ENCODE data around the gene EMC8. TPM values are rescaled to one million over a fixed set of nuclear protein-coding genes. Genes with fewer than 3 reads are reported as not detected.

The EMC8 gene
- 10 to 100 TPM; 18.1 to 30.8 (median 30.7) TPM for total RNA-seq

- peaks cover 0 to 3% of the 10 kb centered on the region in 2 donors for H3K4me1 ChIP-seq
- no peaks in the 10 kb centered on the region for H3K27me3 ChIP-seq
- no peaks in the 10 kb centered on the region for H3K36me3 ChIP-seq
- intact Hi-C loops (cut with DNase I; ENCODE audit: low total_unique reads) = no loop called here
- DNase-seq (ENCODE audit: low spot score in 2 of 2) = peak; percentile 86 to 94
- H3K27ac ChIP-seq = peak within 1 kb of the TSS; percentile 83 to 85
- TF ChIP-seq POLR2A (IDR thresholded peaks at IDR 0.05) (peak; percentile 44), CTCF (IDR thresholded peaks at IDR 0.05) (no peak), POLR2AphosphoS5 (IDR thresholded peaks at IDR 0.05) (peak; percentile 66 to 92 (median 80))
- peak within 1 kb of the TSS; percentile 96 to 100 (median 99) for H3K4me3 ChIP-seq
- no peaks in the 10 kb centered on the region for H3K9me3 ChIP-seq
Measured at GRCh38 chr16:85799497-85800320, at the start of gene EMC8, which contains the start of gene COX4I1. Gene EMC8, minus strand, starts transcription at chr16:85799544. Its CDS starts 249 bp downstream, at chr16:85799295. Gene COX4I1, plus strand, starts transcription at chr16:85799695. Its CDS starts 1,511 bp downstream, at chr16:85801206.

GRCh38 chr16:85848986-85849385, 49.6 kb upstream of the EMC8 start:
- TF ChIP-seq POLR2A (IDR thresholded peaks at IDR 0.05) (no peak), POLR2AphosphoS5 (IDR thresholded peaks at IDR 0.05) (no peak), CTCF (IDR thresholded peaks at IDR 0.05) (no peak)
- no peak overlapping the region for H3K4me3 ChIP-seq
- DNase-seq (ENCODE audit: low spot score in 2 of 2) = no peak
- no peaks in the 10 kb centered on the region for H3K36me3 ChIP-seq
- H3K9me3 ChIP-seq = no peaks in the 10 kb centered on the region
- no peak overlapping the region for H3K27ac ChIP-seq
- intact Hi-C loops (cut with DNase I; ENCODE audit: low total_unique reads) = no loop called here
- peaks cover 0 to 34% of the 10 kb centered on the region in 2 donors for H3K27me3 ChIP-seq
- H3K4me1 ChIP-seq = no peaks in the 10 kb centered on the region

- peaks cover 0 to 42% of the 10 kb centered on the region in 2 donors for H3K27me3 ChIP-seq
- no peaks in the 10 kb centered on the region for H3K36me3 ChIP-seq
- H3K4me1 ChIP-seq = no peaks in the 10 kb centered on the region
- H3K9me3 ChIP-seq = peaks cover 0 to 1% of the 10 kb centered on the region in 2 donors
- DNase-seq (ENCODE audit: low spot score in 2 of 2) = no peak
- intact Hi-C loops (cut with DNase I; ENCODE audit: low total_unique reads) = no loop called here
- no peak overlapping the region for H3K4me3 ChIP-seq
- no peak overlapping the region for H3K27ac ChIP-seq
- no peak for TF ChIP-seq CTCF (IDR thresholded peaks at IDR 0.05)
- TF ChIP-seq POLR2A (IDR thresholded peaks at IDR 0.05) = no peak
- TF ChIP-seq POLR2AphosphoS5 (IDR thresholded peaks at IDR 0.05) = no peak
Measured at GRCh38 chr16:85847681-85848601, 48.6 kb upstream of the EMC8 start.

GRCh38 chr16:85847036-85847435, 47.7 kb upstream of the EMC8 start:
- TF ChIP-seq POLR2AphosphoS5 (IDR thresholded peaks at IDR 0.05) (no peak), POLR2A (IDR thresholded peaks at IDR 0.05) (no peak), CTCF (IDR thresholded peaks at IDR 0.05) (no peak)
- intact Hi-C loops (cut with DNase I; ENCODE audit: low total_unique reads) = no loop called here
- no peak overlapping the region for H3K27ac ChIP-seq
- H3K4me1 ChIP-seq = no peaks in the 10 kb centered on the region
- H3K9me3 ChIP-seq = peaks cover 0 to 6% of the 10 kb centered on the region in 2 donors
- H3K27me3 ChIP-seq = peaks cover 0 to 45% of the 10 kb centered on the region in 2 donors
- H3K4me3 ChIP-seq = no peak overlapping the region
- DNase-seq (ENCODE audit: low spot score in 2 of 2) = no peak
- H3K36me3 ChIP-seq = no peaks in the 10 kb centered on the region

Measured in breast epithelium (tissue), 4 donors.